Measurements from ENCODE around the gene XAB2. TPM values are rescaled to one million over a fixed set of nuclear protein-coding genes. Genes with fewer than 3 reads are reported as not detected.
A peak's percentile ranks its signal among the peaks of the same experiment; 100 is the strongest.

The XAB2 gene
- total RNA-seq, 4 donors from 2014 or later, result 53.7 to 77.2 (median 55.4) TPM

DNA sequence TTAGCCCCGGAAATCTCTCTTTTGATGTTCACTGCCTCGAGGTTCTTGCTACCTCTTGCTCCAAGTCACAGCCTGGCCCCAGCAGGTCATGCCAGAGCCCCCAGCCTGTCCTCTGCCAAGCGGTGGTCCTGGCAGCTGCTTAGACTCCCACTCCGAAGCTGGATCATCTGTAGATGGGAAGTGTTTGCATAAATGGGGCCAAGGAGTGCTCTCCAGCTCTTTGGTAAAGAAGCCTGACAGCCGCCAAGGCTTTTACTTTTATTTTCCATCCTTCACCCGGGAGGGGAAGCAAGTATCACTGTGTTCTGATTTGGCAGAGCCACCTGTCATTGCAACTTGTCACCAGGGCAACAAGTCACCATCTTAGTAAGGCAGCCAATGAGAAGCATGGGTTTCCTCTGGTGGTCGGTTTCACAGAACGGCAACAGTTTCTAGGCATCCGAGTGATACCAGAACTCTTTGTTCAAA lies 28.9 kb upstream of the XAB2 start:
- Histone ChIP-seq H3K27ac (no peak overlapping the region), H3K27me3 (no peaks in the 10 kb centered on the region), H3K36me3 (no peaks in the 10 kb centered on the region), H3K4me3 (replicated peaks in 1 of 3) (no peak overlapping the region), H3K9me3 (no peaks in the 10 kb centered on the region), H3K4me1 (no peaks in the 10 kb centered on the region)
- TF ChIP-seq POLR2A (IDR thresholded peaks at IDR 0.05), result no peak
- TF ChIP-seq, protein P1, sequence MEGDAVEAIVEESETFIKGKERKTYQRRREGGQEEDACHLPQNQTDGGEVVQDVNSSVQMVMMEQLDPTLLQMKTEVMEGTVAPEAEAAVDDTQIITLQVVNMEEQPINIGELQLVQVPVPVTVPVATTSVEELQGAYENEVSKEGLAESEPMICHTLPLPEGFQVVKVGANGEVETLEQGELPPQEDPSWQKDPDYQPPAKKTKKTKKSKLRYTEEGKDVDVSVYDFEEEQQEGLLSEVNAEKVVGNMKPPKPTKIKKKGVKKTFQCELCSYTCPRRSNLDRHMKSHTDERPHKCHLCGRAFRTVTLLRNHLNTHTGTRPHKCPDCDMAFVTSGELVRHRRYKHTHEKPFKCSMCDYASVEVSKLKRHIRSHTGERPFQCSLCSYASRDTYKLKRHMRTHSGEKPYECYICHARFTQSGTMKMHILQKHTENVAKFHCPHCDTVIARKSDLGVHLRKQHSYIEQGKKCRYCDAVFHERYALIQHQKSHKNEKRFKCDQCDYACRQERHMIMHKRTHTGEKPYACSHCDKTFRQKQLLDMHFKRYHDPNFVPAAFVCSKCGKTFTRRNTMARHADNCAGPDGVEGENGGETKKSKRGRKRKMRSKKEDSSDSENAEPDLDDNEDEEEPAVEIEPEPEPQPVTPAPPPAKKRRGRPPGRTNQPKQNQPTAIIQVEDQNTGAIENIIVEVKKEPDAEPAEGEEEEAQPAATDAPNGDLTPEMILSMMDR (IDR thresholded peaks at IDR 0.05), result no peak
- intact Hi-C loops (cut with DNase I), result no loop called here
- WGBS, 2 donors, result 34 to 37% methylated on average over 9 of the region's 9 CpGs
- no peak for DNase-seq

DNA sequence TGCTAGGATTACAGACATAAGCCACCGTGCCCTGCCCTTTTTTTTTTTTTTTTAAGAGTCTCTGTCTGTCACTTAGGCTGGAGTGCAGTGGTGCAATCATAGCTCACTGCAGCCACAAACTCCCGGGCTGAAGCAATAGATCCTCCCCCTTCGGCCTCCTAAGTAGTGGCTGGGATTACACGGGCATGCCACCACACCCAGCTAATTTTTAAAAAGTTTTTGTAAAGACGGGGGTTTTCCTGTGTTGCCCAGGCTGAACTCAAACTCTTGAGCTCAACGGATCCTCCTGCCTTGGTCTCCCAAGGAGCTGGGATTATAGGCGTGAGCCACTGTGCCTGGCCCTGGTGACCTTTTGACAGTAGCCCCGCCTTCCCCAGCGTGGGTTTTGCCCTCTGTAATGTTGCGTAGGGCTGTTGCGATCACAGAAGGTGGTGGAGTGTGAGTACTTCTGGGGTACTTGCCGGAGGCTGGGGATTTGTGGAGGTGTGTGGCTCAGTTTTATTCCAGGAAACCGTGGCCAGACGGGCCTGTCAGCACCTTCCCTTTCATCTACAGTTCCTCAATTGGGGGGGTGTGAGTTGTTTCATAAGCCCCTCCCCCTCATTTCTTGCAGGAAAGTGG lies 27.9 kb upstream of the XAB2 start:
- H3K27ac ChIP-seq, result no peak overlapping the region
- peaks cover 0 to 3% of the 10 kb centered on the region in 2 donors for H3K4me1 ChIP-seq
- 41 to 42% methylated on average over 14 of the region's 14 CpGs for WGBS, 2 donors
- DNase-seq, result no peak
- intact Hi-C loops (cut with DNase I), result no loop called here
- TF ChIP-seq POLR2A (IDR thresholded peaks at IDR 0.05), result no peak
- TF ChIP-seq, protein P1 (IDR thresholded peaks at IDR 0.05), result no peak
- no peak overlapping the region for H3K4me3 ChIP-seq (replicated peaks in 1 of 3)
- no peaks in the 10 kb centered on the region for H3K27me3 ChIP-seq
- H3K36me3 ChIP-seq, result no peaks in the 10 kb centered on the region
- no peaks in the 10 kb centered on the region for H3K9me3 ChIP-seq

DNA sequence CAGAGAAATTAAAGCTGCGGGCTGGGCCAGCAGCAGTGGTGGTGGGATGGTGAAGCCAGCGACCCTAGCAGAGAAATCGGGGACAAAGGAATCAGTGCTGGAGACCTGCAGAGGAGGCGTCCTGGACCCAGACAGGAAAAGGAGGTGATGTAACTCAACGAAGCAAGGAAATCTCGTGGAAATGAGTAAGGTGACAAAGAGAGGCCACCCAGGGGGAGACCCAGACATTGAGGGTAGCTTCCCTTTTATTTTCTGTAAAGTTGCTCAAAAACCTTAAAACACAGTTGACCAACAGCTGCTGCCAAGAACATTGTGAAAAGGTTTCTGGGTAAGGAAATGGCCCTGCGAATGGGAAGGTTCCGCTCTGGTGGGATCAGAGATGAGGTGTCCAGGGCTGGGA lies 26.2 kb upstream of the XAB2 start:
- intact Hi-C loops (cut with DNase I), result no loop called here

DNA sequence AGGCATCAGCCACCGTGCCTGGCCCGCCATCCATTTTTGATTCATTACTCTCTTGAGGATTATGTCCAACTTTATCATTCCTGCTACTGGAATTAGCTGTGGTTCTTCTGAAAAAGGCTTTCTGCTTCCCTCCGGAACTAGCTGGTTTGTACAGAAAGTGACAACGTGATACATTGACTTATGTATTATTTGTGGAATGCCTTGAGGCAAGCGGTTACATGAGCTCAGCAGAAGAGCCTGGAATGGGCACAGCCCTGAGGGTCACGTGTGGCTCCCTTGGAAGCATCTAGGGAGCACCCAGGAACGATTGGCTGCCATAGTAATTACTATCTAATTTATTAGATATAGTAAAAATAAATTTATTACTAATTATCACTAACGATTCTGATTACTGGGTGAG lies 25.1 kb upstream of the XAB2 start:
- Histone ChIP-seq H3K4me1 (peaks cover 0 to 4% of the 10 kb centered on the region in 2 donors), H3K9me3 (no peaks in the 10 kb centered on the region), H3K4me3 (replicated peaks in 1 of 3) (no peak overlapping the region), H3K27me3 (no peaks in the 10 kb centered on the region), H3K27ac (no peak overlapping the region), H3K36me3 (no peaks in the 10 kb centered on the region)
- TF ChIP-seq POLR2A (IDR thresholded peaks at IDR 0.05), result no peak
- TF ChIP-seq, protein P1 (IDR thresholded peaks at IDR 0.05), result no peak
- 68 to 75% methylated on average over 8 of the region's 8 CpGs for WGBS, 2 donors
- no peak for DNase-seq
- intact Hi-C loops (cut with DNase I), result no loop called here

More for the DNA sequence above, 26.2 kb upstream of the XAB2 start:
- H3K27me3 ChIP-seq, result no peaks in the 10 kb centered on the region
- no peak overlapping the region for H3K27ac ChIP-seq
- no peak for DNase-seq
- 75% methylated on average over 8 of the region's 8 CpGs for WGBS, 2 donors
- no peaks in the 10 kb centered on the region for H3K9me3 ChIP-seq
- no peak overlapping the region for H3K4me3 ChIP-seq (replicated peaks in 1 of 3)
- no peak for TF ChIP-seq POLR2A (IDR thresholded peaks at IDR 0.05)
- TF ChIP-seq, protein P1 (IDR thresholded peaks at IDR 0.05), result no peak
- peaks cover 0 to 4% of the 10 kb centered on the region in 2 donors for H3K4me1 ChIP-seq
- no peaks in the 10 kb centered on the region for H3K36me3 ChIP-seq

DNA sequence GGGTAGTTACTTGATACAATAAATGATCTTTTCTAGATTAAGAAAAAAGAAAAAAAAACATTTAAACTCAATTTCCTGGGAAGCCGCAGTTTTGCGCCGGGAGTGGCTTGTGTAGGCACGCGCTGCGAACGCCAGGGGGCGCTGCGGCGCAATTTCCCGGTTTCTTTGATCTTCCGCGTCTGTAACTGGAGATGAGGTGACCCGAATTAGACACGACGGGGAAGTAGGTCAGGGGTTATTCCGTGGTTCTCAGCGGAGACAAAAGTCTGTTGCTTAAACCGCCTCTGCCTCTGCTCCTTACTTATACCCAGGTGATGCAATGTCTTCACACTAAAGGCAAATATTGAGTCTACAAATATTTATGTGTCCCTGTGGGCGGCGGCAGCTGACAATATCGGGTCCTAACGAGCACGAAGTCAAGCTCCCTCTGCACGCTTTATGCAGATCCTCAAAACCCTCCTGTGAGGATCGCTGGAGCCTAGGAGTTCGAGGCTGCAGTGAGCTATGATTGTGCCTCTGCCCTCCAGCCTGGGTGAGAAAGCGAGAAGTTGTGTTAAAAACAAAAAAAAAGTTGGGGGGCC lies 22.8 kb upstream of the XAB2 start:
- TF ChIP-seq POLR2A (IDR thresholded peaks at IDR 0.05), result no peak
- TF ChIP-seq, protein P1 (IDR thresholded peaks at IDR 0.05), result peak; percentile 88 to 99 (median 94)
- Histone ChIP-seq H3K9me3 (no peaks in the 10 kb centered on the region), H3K4me3 (replicated peaks in 1 of 3) (peak overlapping the region in 1 of 3 donors; percentile 12), H3K4me1 (peaks cover 0 to 4% of the 10 kb centered on the region in 2 donors), H3K27ac (no peak overlapping the region), H3K36me3 (no peaks in the 10 kb centered on the region), H3K27me3 (no peaks in the 10 kb centered on the region)
- peak; percentile 72 to 78 for DNase-seq
- intact Hi-C loops (cut with DNase I), result no loop called here
- WGBS, 2 donors, result 3 to 5% methylated on average over 28 of the region's 28 CpGs

All from thyroid gland (tissue), 4 donors.